Measurements from ENCODE around the gene SEMA6B.
A peak's percentile ranks its signal among the peaks of the same experiment; 100 is the strongest.
"Not testable (repeated sequence)": the region's sequence is repeated elsewhere in the genome, so short reads cannot be mapped to it uniquely, and the experiment has no call there.

The SEMA6B gene

DNA sequence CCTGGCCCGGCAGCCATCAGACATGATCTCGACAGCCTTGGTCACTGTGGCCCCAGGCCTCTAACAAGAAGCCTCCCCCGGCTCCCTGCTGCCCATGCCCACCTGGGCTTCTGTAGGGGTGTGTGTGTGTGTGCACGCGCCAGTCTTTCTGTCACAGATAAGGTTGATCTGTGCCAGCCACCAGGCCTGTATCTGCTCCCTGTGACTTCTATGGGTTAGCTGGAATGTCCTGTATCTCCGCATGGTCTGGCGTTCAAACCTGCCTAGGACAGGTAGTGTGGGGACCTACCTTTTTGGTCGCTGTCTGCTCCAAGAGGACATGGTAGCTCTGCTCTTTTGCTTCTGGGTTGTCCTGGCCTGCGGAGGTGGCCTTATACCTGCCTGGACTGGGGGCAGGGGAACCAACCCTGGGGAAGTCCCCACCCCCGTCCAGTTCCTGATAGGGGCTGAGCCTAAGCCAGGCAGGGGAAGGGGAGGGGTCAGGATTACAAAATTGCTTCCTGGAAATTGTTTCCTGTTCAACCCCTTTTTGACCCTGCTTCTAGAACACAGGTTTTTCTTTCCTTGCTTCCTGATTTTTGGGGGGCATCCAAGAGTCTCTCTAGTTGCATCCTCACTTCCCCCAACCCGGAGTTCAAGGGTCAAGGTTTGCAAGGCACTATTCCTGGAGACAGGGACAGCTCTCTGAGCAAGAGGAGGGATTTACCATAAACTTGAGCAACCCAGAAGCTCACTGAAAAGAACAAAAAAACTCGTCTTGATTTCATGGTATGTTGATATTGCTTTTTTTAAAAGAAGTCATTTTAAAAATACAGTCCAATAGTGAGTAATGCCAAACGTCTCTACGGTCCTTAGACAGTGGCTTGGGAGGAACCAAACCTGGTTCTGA lies 19.5 kb downstream of the SEMA6B start, which contains the start of gene LRG1:
LRG1 (minus strand) TSS at position 344 of the 889 bp plus-strand sequence; CDS start at position 321, 23 bp downstream.
- Histone ChIP-seq H3K4me1 (peaks cover 8% of the 10 kb centered on the region), H3K9me3 (no peaks in the 10 kb centered on the region; the same call in 1 of the 2 replicates), H3K4me3 (no peak within 1 kb of the TSS), H3K36me3 (replicated peaks) (no peaks in the 10 kb centered on the region), H3K27me3 (ENCODE audit: low read depth) (no peaks in the 10 kb centered on the region)
- DNase-seq (ENCODE audit: low spot score in 2 of 2), result no peak
- in situ Hi-C loops (cut with MboI; ENCODE audit: low sequenced_read_pairs), result no loop called here

- in situ Hi-C loops (cut with MboI; ENCODE audit: low sequenced_read_pairs), result no loop called here
- Histone ChIP-seq H3K9me3 (no peaks in the 10 kb centered on the region; the same call in 1 of the 2 replicates), H3K36me3 (replicated peaks) (no peaks in the 10 kb centered on the region), H3K4me3 (no peak overlapping the region), H3K4me1 (peaks cover 11% of the 10 kb centered on the region), H3K27me3 (ENCODE audit: low read depth) (no peaks in the 10 kb centered on the region)
- DNase-seq (ENCODE audit: low spot score in 2 of 2), result no peak
These were observed 20.3 kb downstream of the SEMA6B start for GRCh38 chr19:4539169-4539692.

DNA sequence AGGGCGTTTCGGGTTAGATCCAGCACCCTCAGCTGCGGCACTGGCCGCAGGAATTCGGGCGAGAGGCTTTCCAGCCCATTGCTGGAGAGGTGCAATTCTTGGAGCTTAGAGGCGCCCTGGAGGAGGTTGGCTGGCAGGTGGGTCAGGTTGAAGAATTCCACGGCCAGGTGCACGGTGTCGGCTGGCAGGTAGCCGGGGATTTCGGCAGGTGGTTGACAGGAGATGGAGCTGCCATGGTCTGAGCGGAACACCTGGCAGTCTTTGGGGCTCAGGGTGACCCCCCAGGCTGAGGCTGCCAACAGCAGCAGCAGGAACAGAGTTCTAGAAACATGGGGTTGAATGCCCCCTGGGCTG lies 20.9 kb downstream of the SEMA6B start:
- no peak overlapping the region for H3K4me3 ChIP-seq
- H3K27me3 ChIP-seq (ENCODE audit: low read depth), result no peaks in the 10 kb centered on the region
- no peaks in the 10 kb centered on the region; the same call in 1 of the 2 replicates for H3K9me3 ChIP-seq
- no peak for DNase-seq (ENCODE audit: low spot score in 2 of 2)
- H3K4me1 ChIP-seq, result peaks cover 11% of the 10 kb centered on the region
- no peaks in the 10 kb centered on the region for H3K36me3 ChIP-seq (replicated peaks)
- in situ Hi-C loops (cut with MboI; ENCODE audit: low sequenced_read_pairs), result no loop called here

DNA sequence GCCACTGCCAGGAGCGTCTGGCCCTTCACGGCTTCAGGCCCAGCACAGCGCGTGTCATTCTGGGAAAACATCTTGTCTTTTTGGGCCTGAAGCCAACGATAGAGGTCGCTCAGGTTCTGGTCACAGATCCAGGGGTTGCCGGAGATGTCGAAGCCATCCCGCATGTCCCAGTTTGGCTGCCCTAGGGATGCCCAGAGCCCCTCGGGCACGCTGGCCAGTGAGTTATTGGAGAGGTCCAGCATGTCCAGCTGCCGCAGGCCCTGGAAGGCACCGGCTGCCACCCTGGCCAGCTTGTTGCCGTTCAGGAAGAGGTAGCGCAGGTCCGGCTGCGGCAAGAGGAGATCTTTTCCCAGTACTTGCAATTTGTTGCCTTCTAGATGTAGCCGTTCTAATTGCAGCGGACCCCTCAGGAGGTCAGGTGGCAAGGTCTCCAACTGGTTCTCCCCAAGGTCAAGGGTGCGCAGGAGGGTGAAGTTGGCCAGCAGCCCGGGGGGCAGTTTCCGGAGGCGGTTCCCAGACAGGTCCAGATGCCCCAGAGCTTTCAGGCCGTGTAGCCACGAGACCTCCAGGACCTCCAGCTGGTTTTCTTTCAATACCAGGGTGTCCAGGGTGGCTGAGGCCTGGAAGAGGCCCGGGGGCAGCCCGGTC lies 21.4 kb downstream of the SEMA6B start:
- Histone ChIP-seq H3K9me3 (no peaks in the 10 kb centered on the region; the same call in 1 of the 2 replicates), H3K36me3 (replicated peaks) (no peaks in the 10 kb centered on the region), H3K27me3 (ENCODE audit: low read depth) (no peaks in the 10 kb centered on the region), H3K4me3 (no peak overlapping the region), H3K4me1 (peaks cover 11% of the 10 kb centered on the region)
- in situ Hi-C loops (cut with MboI; ENCODE audit: low sequenced_read_pairs), result no loop called here
- DNase-seq (ENCODE audit: low spot score in 2 of 2), result no peak

GRCh38 chr19:4536798-4537197 lies 22.7 kb downstream of the SEMA6B start:
- H3K4me3 ChIP-seq, result no peak overlapping the region
- no peaks in the 10 kb centered on the region; the same call in 1 of the 2 replicates for H3K9me3 ChIP-seq
- H3K27me3 ChIP-seq (ENCODE audit: low read depth), result no peaks in the 10 kb centered on the region
- in situ Hi-C loops (cut with MboI; ENCODE audit: low sequenced_read_pairs), result no loop called here
- DNase-seq (ENCODE audit: low spot score in 2 of 2), result no peak
- H3K4me1 ChIP-seq, result peaks cover 11% of the 10 kb centered on the region
- no peaks in the 10 kb centered on the region for H3K36me3 ChIP-seq (replicated peaks)

DNA sequence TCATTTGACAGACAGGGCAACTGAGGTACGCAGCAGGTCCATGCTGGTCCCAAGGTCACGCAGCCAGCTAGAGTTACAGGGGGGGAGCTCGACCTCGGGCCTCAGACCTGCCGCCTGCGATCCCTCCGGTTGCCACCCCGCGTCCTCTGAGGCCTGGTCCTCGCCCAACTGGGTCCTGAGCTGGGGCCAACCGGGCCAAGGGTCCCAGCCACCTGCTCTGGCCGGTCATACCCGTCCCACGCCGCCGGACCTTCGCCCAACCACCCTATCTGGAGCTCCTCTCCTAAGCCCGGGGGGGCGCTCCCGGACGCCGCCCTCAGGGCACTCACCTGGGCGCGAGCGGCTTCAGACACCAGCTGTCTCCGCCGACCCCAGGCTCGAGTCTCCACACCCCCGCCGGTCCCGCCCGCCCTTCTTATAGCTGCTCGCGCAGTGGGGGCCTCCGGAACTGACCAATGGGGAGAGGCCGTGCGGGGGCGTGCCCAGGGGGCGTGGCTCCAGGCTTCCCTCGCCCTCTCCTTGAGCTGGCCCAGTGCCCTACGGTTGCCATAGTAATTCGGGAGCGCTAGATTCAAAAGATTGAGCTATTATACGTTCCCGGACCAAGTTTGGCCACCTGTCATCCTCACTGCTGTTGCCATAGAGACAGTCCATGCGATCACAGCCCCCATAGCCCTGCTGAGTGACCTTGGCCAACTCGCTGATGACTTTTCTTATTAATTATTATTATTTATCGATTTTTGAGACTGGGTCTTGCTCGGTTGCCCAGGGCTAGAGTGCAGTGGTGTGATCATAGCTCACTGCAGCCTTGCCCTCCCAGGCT lies 24.4 kb downstream of the SEMA6B start, which contains the start of gene PLIN5:
PLIN5 (minus strand) TSS at position 389 of the 823 bp plus-strand sequence. CDS start 1,150 bp downstream, outside the sequence.
- Histone ChIP-seq H3K36me3 (replicated peaks) (no peaks in the 10 kb centered on the region), H3K4me3 (0 out of 2 replicates have a peak within 1 kb of the TSS, but pooled peaks have one; percentile 6), H3K27me3 (ENCODE audit: low read depth) (no peaks in the 10 kb centered on the region), H3K9me3 (no peaks in the 10 kb centered on the region), H3K4me1 (peaks cover 11% of the 10 kb centered on the region)
- peak; percentile 82 to 97 for DNase-seq (ENCODE audit: low spot score in 2 of 2)
- in situ Hi-C loops (cut with MboI; ENCODE audit: low sequenced_read_pairs), result no loop called here

GRCh38 chr19:4533835-4534424 lies 25.6 kb downstream of the SEMA6B start:
- in situ Hi-C loops (cut with MboI; ENCODE audit: low sequenced_read_pairs), result no loop called here
- Histone ChIP-seq H3K9me3 (no peaks in the 10 kb centered on the region), H3K4me1 (peaks cover 11% of the 10 kb centered on the region), H3K27me3 (ENCODE audit: low read depth) (no peaks in the 10 kb centered on the region), H3K36me3 (replicated peaks) (no peaks in the 10 kb centered on the region), H3K4me3 (no peak overlapping the region)
- DNase-seq (ENCODE audit: low spot score in 2 of 2), result no peak

- in situ Hi-C loops (cut with MboI; ENCODE audit: low sequenced_read_pairs), result no loop called here
- Histone ChIP-seq H3K4me1 (peaks cover 11% of the 10 kb centered on the region), H3K36me3 (replicated peaks) (no peaks in the 10 kb centered on the region), H3K4me3 (no peak overlapping the region), H3K27me3 (ENCODE audit: low read depth) (no peaks in the 10 kb centered on the region), H3K9me3 (no peaks in the 10 kb centered on the region)
- DNase-seq (ENCODE audit: low spot score in 2 of 2), result no peak
These were observed 26.1 kb downstream of the SEMA6B start for GRCh38 chr19:4533334-4533733.

- in situ Hi-C loops (cut with MboI; ENCODE audit: low sequenced_read_pairs), result no loop called here
These were observed 27.8 kb downstream of the SEMA6B start for GRCh38 chr19:4531562-4532165.

DNA sequence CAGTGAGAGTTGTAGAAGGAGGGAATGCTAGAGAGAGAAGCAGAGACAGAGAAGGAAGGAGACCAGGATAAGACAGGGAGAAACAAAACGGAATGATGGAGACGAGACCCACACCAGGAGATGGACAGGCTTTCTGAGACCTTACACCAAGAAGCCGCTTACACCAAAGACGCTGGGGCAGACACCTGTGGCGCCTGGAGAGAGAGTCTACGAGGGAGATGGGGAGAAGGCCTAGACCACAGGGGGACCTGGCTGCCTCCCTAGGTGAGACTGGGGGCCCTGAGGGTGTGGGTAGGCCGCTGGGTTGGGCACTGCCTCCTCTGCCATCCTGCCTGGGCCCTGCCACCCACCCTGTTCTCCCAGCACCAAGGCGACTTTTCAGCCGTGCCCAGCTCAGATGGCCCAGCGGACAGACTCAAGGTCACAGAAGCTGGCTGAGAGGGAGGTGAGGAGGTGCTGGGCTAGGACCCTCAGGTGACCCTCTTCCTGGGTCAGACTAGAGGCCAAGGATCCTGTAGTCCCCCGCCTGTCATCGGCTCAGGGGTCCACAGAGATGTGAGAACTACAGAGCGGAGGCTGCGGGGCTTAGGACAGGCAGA lies 29.5 kb downstream of the SEMA6B start:
- Histone ChIP-seq H3K27me3 (ENCODE audit: low read depth) (no peaks in the 10 kb centered on the region), H3K4me1 (peaks cover 4% of the 10 kb centered on the region; the same call in 1 of the 2 replicates), H3K4me3 (no peak overlapping the region), H3K9me3 (no peaks in the 10 kb centered on the region), H3K36me3 (replicated peaks) (no peaks in the 10 kb centered on the region)
- in situ Hi-C loops (cut with MboI; ENCODE audit: low sequenced_read_pairs), result no loop called here
- no peak for DNase-seq (ENCODE audit: low spot score in 2 of 2)

More at GRCh38 chr19:4531562-4532165, 27.8 kb downstream of the SEMA6B start:
- H3K9me3 ChIP-seq, result no peaks in the 10 kb centered on the region
- H3K4me3 ChIP-seq, result no peak overlapping the region
- H3K36me3 ChIP-seq (replicated peaks), result no peaks in the 10 kb centered on the region
- no peak for DNase-seq (ENCODE audit: low spot score in 2 of 2)
- no peaks in the 10 kb centered on the region for H3K27me3 ChIP-seq (ENCODE audit: low read depth)
- peaks cover 11% of the 10 kb centered on the region for H3K4me1 ChIP-seq

GRCh38 chr19:4528843-4529242 lies 30.6 kb downstream of the SEMA6B start:
- H3K4me3 ChIP-seq, result no peak overlapping the region

DNA sequence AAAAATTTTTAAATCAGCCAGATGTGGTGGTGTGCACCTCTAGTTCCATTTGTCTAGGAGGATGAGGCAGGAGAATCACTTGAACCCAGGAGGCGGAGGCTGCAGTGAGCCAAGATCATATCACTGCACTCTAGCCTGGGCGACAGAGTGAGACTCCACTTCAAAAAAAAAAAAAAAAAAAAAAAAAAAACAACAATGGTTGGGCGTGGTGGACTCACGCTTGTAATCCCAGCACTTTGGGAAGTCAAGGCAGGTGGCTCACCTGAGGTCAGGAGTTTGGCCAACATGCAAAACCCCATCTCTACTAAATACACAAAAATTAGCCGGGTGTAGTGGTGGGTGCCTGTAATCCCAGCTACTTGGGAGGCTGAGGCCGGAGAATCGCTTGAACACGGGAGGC lies 32.1 kb downstream of the SEMA6B start:
- H3K4me3 ChIP-seq; H3K36me3 ChIP-seq (replicated peaks); in situ Hi-C loops (cut with MboI; ENCODE audit: low sequenced_read_pairs); DNase-seq (ENCODE audit: low spot score in 2 of 2); H3K27me3 ChIP-seq (ENCODE audit: low read depth); H3K9me3 ChIP-seq; H3K4me1 ChIP-seq: not testable (repeated sequence)

More at GRCh38 chr19:4528843-4529242, 30.6 kb downstream of the SEMA6B start:
- in situ Hi-C loops (cut with MboI; ENCODE audit: low sequenced_read_pairs), result no loop called here
- no peaks in the 10 kb centered on the region for H3K9me3 ChIP-seq
- DNase-seq (ENCODE audit: low spot score in 2 of 2), result no peak
- no peaks in the 10 kb centered on the region for H3K36me3 ChIP-seq (replicated peaks)
- H3K27me3 ChIP-seq (ENCODE audit: low read depth), result no peaks in the 10 kb centered on the region
- H3K4me1 ChIP-seq, result no peaks in the 10 kb centered on the region
